ENCODE results near the gene TOR2A.

DNA sequence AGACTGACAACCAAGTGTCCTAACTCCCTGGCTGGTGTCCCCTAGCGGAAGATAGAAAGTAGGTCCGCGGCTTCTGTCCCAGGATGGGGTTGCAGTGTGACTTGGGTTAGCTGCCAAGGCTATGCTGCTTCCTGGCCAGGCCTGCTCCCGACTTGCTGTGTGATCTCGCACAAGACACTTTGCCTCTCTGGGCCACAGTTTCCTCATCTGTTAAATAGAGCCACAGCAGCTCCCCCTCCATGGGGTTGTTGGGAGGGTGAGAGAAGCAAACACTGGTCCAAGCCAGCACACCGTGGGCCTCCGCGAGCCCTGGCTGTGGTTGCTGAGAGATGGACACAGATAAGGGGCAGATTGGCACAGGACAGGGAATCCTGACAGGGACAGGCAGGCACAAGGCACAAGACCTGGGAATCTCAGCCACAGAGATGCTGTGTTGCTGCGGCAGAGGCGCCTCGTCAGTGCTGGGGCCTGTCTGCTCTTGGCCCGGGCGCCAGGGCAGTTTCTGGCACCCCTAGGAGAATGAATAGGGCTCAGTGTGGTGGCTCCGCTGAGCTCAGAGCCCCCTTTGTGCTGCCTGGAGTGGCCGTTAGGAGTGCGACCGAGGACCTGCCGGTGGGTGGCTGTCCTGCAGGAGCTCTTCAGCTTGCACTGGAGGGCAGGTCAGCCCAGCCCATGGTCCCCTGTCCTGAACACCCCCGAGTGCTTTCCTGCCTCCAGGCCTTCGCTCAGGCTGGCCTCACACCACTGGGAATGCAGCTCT lies 45.2 kb upstream of the TOR2A start:
- TF ChIP-seq, protein P1, sequence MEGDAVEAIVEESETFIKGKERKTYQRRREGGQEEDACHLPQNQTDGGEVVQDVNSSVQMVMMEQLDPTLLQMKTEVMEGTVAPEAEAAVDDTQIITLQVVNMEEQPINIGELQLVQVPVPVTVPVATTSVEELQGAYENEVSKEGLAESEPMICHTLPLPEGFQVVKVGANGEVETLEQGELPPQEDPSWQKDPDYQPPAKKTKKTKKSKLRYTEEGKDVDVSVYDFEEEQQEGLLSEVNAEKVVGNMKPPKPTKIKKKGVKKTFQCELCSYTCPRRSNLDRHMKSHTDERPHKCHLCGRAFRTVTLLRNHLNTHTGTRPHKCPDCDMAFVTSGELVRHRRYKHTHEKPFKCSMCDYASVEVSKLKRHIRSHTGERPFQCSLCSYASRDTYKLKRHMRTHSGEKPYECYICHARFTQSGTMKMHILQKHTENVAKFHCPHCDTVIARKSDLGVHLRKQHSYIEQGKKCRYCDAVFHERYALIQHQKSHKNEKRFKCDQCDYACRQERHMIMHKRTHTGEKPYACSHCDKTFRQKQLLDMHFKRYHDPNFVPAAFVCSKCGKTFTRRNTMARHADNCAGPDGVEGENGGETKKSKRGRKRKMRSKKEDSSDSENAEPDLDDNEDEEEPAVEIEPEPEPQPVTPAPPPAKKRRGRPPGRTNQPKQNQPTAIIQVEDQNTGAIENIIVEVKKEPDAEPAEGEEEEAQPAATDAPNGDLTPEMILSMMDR (IDR thresholded peaks at IDR 0.05 in 8 of 11, conservative IDR thresholded peaks at IDR 0.05 in 3 of 11): no peak
- TF ChIP-seq POLR2A (IDR thresholded peaks at IDR 0.05) (no peak), POLR2AphosphoS5 (IDR thresholded peaks at IDR 0.05) (peak in 1 of 3 donors; percentile 29)

Data from spleen (tissue), 7 donors.